Upper lobe of left lung (tissue), 6 donors: ENCODE data around the gene GPATCH1. TPM values are rescaled to one million over a fixed set of nuclear protein-coding genes. Genes with fewer than 3 reads are reported as not detected.

Experiments
- ATAC-seq, 2 donors: fragments of 200-7000 bp; cut with Tn5 transposase; one replicate each; pipeline ENCODE4 v1.9.1; 2022; ENCODE audit warnings: mild to moderate bottlenecking in 2 of 2, moderate library complexity in 2 of 2; ENCODE audit not compliant: low FRiP score in 2 of 2
- DNase-seq, 2 donors: peaks; one replicate each; pipeline ENCODE4 v3.0.0-alpha.2; 2019 to 2020
- H3K27ac ChIP-seq, 4 donors: fragments of 200-600 bp; sonication (generic); one replicate each; pipeline ENCODE4 v1.5.1; 2016 to 2019
- H3K27me3 ChIP-seq, 4 donors: fragments of 200-600 bp; sonication (generic); one replicate each; pipeline ENCODE4 v1.5.1; 2017 to 2019
- H3K36me3 ChIP-seq, 4 donors: fragments of 200-600 bp; sonication (generic); one replicate each; pipeline ENCODE4 v1.5.1; 2016 to 2019
- H3K4me1 ChIP-seq, 4 donors: fragments of 200-600 bp; sonication (generic); one replicate each; pipeline ENCODE4 v1.5.1; 2018 to 2019
- H3K4me3 ChIP-seq, 4 donors: fragments of 200-600 bp; sonication (generic); one replicate each; pipeline ENCODE4 v1.5.1; 2017 to 2019; ENCODE audit warnings: mild to moderate bottlenecking in 2 of 4, moderate library complexity in 1 of 4
- H3K9me3 ChIP-seq, 4 donors: fragments of 200-600 bp; sonication (generic); one replicate each; pipeline ENCODE4 v1.5.1; 2018 to 2019
- EP300 ChIP-seq, 4 donors: sonication (generic); formaldehyde crosslinking; IDR thresholded peaks; one replicate each; pipeline ENCODE4 v1.5.1; 2017; ENCODE audit warnings: antibody characterized with exemption in 4 of 4, control low read depth in 2 of 4
- POLR2A ChIP-seq, 4 donors: fragments of 450-650 bp; IDR thresholded peaks; one replicate each; pipeline ENCODE4 v1.5.1; 2016 to 2017; ENCODE audit warnings: antibody characterized with exemption in 4 of 4, mild to moderate bottlenecking in 2 of 4
- POLR2AphosphoS5 ChIP-seq, 2 donors: sonication (generic); formaldehyde crosslinking; IDR thresholded peaks; one replicate each; pipeline ENCODE4 v1.5.1; 2017; ENCODE audit warnings: antibody characterized with exemption in 2 of 2
- WGBS, 2 donors: methylation state at CpG; one replicate each; pipeline ENCODE4 v1.1.5; 2017 to 2018; 5-methylcytosine and 5-hydroxymethylcytosine counted together
- total RNA-seq, 6 donors: library from RNA; depleted of rRNA in 4 of 6; stranded (reverse); fragments of >200 nt in 4 of 6; gene quantifications; one replicate each; pipeline versions ENCODE4 v1.1.0 to v1.2.1, GENCODE V29; 2016 to 2021
- TF ChIP-seq, protein P1 (sequence below), 6 experiments: fragments of 450-650 bp in 4 of 6; fragments of 200-600 bp in 2 of 6; sonication (generic) in 2 of 6; IDR thresholded peaks; one replicate each; pipeline ENCODE4 v1.5.1; 2016 to 2019; ENCODE audit warnings: antibody characterized with exemption in 6 of 6
- donor health status: DM: no; HTN: no; CAD: no; lungs with moderate emphysema.
- donor health status: DM: no; HTN: yes; CAD: no; lungs with severe emphysema.

Gene GPATCH1
- total RNA-seq, 6 donors from 2014 or later = 4.7 to 11.5 (median 6.8) TPM

DNA sequence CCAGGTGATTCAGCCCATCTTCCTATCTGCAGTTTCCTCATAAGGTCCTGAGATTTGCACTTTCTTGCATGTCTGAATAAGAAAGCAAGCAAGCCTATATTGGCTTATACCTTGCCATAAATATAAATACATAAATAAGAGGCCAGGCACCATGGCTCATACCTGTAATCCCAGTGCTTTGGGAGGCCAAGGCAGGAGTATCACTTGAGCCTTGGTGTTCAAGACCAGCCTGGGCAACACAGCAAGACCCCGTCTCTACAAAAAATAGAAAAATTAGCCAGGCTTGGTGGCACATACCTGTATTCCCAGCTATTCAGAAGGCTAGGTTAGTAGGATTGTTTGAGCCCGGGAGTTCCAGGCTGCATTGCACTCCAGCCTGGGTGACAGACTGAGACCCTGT is 5.5 kb upstream of the GPATCH1 start:
- ATAC-seq = no peak
- H3K4me3 ChIP-seq = no peak overlapping the region
- no peak for TF ChIP-seq POLR2AphosphoS5 (IDR thresholded peaks at IDR 0.05)
- DNase-seq = no peak
- H3K4me1 ChIP-seq = peaks cover 0 to 2% (median under 1%) of the 10 kb centered on the region in 4 donors
- H3K27ac ChIP-seq = no peak overlapping the region
- H3K36me3 ChIP-seq = no peaks in the 10 kb centered on the region
- H3K27me3 ChIP-seq = no peaks in the 10 kb centered on the region
- WGBS, 2 donors = 72 to 83% methylated on average over 2 of the region's 2 CpGs
- no peaks in the 10 kb centered on the region for H3K9me3 ChIP-seq

DNA sequence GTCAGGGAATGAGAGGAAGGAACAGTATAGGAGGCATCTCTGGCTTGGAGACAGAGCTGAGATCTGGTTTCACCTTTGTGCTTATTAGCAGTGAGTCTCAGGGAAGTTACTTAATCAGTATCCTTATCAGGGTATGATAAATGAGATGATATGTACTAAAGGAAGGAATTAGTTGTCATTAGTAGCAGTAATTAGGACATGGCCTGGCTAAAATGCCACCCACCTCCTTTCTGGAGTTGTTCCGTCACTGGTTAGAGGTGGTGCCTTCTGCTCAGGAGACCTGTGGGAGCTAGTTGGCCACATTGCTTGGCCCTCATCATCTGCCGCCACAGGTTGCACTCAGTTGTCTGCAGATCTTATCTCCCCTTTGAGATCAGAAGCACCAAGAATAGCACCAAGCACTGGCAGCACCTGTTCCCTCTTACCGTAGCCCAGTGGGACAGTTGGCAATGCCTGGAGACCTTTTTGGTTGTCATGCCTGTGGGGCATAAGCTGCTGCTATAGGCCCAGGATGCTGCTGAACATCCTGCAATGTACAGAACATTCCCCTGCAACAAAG is 4.7 kb downstream of the GPATCH1 start:
- Histone ChIP-seq H3K4me3 (no peak overlapping the region), H3K27ac (no peak overlapping the region), H3K4me1 (peaks cover 9 to 15% (median 11%) of the 10 kb centered on the region in 4 donors), H3K36me3 (peaks cover 7 to 31% (median 20%) of the 10 kb centered on the region in 4 donors), H3K9me3 (no peaks in the 10 kb centered on the region), H3K27me3 (no peaks in the 10 kb centered on the region)
- no peak for TF ChIP-seq POLR2AphosphoS5 (IDR thresholded peaks at IDR 0.05)
- TF ChIP-seq POLR2A (IDR thresholded peaks at IDR 0.05) = no peak
- TF ChIP-seq EP300 (IDR thresholded peaks at IDR 0.05) = no peak
- TF ChIP-seq, protein P1, sequence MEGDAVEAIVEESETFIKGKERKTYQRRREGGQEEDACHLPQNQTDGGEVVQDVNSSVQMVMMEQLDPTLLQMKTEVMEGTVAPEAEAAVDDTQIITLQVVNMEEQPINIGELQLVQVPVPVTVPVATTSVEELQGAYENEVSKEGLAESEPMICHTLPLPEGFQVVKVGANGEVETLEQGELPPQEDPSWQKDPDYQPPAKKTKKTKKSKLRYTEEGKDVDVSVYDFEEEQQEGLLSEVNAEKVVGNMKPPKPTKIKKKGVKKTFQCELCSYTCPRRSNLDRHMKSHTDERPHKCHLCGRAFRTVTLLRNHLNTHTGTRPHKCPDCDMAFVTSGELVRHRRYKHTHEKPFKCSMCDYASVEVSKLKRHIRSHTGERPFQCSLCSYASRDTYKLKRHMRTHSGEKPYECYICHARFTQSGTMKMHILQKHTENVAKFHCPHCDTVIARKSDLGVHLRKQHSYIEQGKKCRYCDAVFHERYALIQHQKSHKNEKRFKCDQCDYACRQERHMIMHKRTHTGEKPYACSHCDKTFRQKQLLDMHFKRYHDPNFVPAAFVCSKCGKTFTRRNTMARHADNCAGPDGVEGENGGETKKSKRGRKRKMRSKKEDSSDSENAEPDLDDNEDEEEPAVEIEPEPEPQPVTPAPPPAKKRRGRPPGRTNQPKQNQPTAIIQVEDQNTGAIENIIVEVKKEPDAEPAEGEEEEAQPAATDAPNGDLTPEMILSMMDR (IDR thresholded peaks at IDR 0.05) = no peak
- DNase-seq (no peak), ATAC-seq (no peak)
- WGBS, 2 donors = 93 to 97% methylated on average over 3 of the region's 3 CpGs

DNA sequence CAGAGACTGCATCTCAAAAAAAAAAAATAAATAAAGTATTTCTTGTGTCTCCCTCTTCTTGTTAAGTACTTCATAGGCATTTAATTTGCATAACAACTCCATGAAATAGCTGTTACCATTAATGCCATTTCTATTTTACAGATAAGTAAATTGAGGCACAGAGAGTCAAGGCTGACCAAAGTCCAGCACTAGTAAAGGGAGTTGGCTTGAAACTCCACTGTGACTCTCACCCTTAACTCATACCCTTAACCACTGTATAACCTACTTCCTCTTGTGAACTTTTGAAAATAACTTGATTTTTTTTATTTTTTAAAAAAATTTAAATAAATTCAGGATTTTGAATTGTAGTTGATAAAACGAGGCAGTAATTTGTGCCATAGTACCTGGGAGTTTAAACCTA is 6.0 kb downstream of the GPATCH1 start:
- no peak overlapping the region for H3K4me3 ChIP-seq
- ATAC-seq (no peak), DNase-seq (no peak)
- no peak overlapping the region for H3K27ac ChIP-seq
- WGBS, 2 donors = 83 to 89% methylated on average over 1 of the region's 1 CpG
- H3K4me1 ChIP-seq = peaks cover 3 to 8% (median 6%) of the 10 kb centered on the region in 4 donors
- no peaks in the 10 kb centered on the region for H3K27me3 ChIP-seq
- H3K9me3 ChIP-seq = no peaks in the 10 kb centered on the region
- TF ChIP-seq EP300 (IDR thresholded peaks at IDR 0.05) (no peak), POLR2A (IDR thresholded peaks at IDR 0.05) (no peak), POLR2AphosphoS5 (IDR thresholded peaks at IDR 0.05) (no peak)
- peaks cover 11 to 42% (median 29%) of the 10 kb centered on the region in 4 donors for H3K36me3 ChIP-seq

DNA sequence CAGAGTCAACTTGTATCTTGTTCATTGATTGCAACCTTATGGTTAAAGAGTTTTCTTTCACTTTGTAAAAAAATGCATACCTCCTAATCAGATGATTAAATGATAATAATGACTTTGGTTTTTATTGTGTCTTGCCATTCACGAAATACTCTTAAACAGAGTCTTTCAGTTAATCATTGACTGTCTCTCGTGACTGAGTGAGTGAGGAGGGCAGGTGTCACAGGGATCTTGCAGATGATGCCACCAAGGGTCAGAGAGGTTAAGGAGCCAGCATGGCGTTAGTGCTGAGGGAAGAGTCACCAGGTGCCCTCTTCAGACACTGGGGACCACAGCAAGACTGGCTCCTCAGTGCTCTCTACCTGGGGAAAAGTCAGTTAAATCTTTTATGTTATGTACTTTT is 8.0 kb downstream of the GPATCH1 start:
- H3K4me1 ChIP-seq = no peaks in the 10 kb centered on the region
- TF ChIP-seq POLR2AphosphoS5 (IDR thresholded peaks at IDR 0.05) = no peak
- TF ChIP-seq, protein P1 (IDR thresholded peaks at IDR 0.05) = no peak
- no peak for TF ChIP-seq POLR2A (IDR thresholded peaks at IDR 0.05)
- no peak for TF ChIP-seq EP300 (IDR thresholded peaks at IDR 0.05)
- 89 to 93% methylated on average over 3 of the region's 3 CpGs for WGBS, 2 donors
- H3K27me3 ChIP-seq = no peaks in the 10 kb centered on the region
- H3K27ac ChIP-seq = no peak overlapping the region
- H3K36me3 ChIP-seq = peaks cover 22 to 62% (median 46%) of the 10 kb centered on the region in 4 donors
- no peak overlapping the region for H3K4me3 ChIP-seq
- ATAC-seq (no peak), DNase-seq (no peak)
- no peaks in the 10 kb centered on the region for H3K9me3 ChIP-seq

DNA sequence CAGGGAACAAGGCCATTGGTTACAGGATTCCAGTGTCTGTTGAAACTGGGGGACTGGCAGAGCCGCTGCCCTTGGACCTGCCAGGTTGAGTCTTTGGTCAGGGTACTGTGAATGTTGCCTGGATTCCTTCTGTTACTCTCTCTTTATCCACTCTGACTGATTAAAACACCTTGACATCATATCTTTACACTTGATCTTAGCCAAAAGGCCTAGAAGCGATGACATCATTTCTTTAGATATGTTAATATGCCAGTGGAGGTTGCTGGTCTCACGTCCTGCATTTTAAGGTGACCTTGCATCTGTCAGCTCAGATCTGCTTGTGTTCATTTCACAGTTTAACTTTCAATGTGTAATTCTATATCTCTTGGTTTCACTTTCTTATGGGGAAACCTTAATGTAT is 9.2 kb downstream of the GPATCH1 start:
- peaks cover 27 to 74% (median 54%) of the 10 kb centered on the region in 4 donors for H3K36me3 ChIP-seq
- no peaks in the 10 kb centered on the region for H3K9me3 ChIP-seq
- no peak for DNase-seq
- H3K4me1 ChIP-seq = no peaks in the 10 kb centered on the region
- TF ChIP-seq EP300 (IDR thresholded peaks at IDR 0.05) = no peak
- TF ChIP-seq POLR2A (IDR thresholded peaks at IDR 0.05) = no peak
- no peak for TF ChIP-seq POLR2AphosphoS5 (IDR thresholded peaks at IDR 0.05)
- TF ChIP-seq, protein P1 (IDR thresholded peaks at IDR 0.05) = no peak
- no peak for ATAC-seq
- H3K27me3 ChIP-seq = no peaks in the 10 kb centered on the region
- H3K4me3 ChIP-seq = no peak overlapping the region
- H3K27ac ChIP-seq = no peak overlapping the region
- WGBS, 2 donors = 89 to 91% methylated on average over 3 of the region's 3 CpGs
